Activated CD8-positive, alpha-beta memory T cell treated with anti-CD3 and anti-CD28 coated beads, Interleukin-2, amount 50 U/mL, for 1 hour (primary cell): ENCODE data around the gene TMEM86A.
A peak's percentile ranks its signal among the peaks of the same experiment; 100 is the strongest.

Experiments used
- DNase-seq: peaks from one replicate; pipeline ENCODE4 v3.0.0-alpha.2; 2020; ENCODE audit errors: extremely low read depth

The TMEM86A gene

GRCh38 chr11:18700375-18700774 lies 1.8 kb downstream of the TMEM86A start:
- no peak for DNase-seq

DNA sequence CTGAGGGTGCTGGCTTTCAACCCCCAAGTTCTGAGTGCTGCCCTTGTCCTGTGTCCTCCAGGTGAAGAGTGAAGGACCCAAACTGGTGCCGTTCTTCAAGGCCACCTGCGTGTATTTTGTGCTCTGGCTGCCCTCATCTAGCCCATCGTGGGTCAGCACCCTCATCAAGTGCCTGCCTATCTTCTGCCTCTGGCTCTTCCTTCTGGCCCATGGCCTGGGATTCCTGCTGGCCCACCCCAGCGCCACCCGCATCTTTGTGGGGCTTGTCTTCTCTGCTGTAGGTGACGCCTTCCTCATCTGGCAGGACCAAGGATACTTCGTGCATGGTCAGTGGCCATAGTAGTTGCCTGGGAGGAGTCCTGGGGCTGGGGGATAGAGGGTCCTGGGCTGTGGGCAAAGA lies 2.3 kb downstream of the TMEM86A start:
- DNase-seq = no peak

GRCh38 chr11:18701614-18702216 lies 3.1 kb downstream of the TMEM86A start:
- DNase-seq = no peak

GRCh38 chr11:18703001-18703763 lies 4.6 kb downstream of the TMEM86A start:
- no peak for DNase-seq

- no peak for DNase-seq
Observed at GRCh38 chr11:18704045-18704645, 5.6 kb downstream of the TMEM86A start.

DNA sequence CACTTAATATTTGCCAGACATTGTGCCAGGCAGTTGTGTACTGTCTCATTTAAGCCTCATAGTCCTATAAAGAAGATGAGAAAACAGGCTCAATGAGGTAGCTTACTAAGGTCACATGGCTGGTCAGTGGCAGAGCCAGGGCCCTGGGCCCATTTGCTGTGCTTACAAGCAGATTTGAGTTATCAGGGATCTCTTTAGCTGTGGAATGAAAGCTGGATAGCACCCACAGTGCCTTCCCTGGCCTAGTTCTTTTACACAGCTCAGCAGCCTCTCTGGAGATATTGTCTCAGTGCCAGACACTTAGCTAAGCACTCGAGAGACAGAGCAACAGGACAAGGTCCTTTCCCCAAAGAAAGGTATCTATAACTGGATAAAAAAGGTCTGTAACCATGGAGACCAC lies 6.1 kb downstream of the TMEM86A start:
- DNase-seq = no peak

- no peak for DNase-seq
Observed at GRCh38 chr11:18705651-18706281, 7.2 kb downstream of the TMEM86A start.

GRCh38 chr11:18706330-18707243 lies 8.0 kb downstream of the TMEM86A start:
- DNase-seq = no peak

GRCh38 chr11:18707811-18708340 lies 9.3 kb downstream of the TMEM86A start:
- no peak for DNase-seq

DNA sequence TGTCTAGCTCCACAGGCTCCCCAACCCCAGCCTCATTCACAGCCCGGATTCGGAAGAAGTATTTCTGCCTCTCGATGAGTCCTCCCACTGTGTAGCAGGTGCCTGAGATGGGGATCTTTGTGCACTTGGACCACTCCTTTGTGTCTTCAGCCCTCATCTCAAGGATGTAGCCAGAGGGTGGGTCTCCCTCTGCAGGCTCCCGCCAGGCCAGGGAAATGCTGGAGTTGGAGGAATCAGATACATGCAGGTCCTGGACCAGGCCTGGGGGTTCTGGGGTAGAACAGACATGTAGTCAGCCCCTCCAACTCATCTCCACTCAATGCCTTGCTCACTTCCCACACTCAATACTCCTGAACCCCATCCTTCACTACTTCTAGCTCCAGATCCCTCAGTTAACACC lies 10.8 kb downstream of the TMEM86A start:
- no peak for DNase-seq

DNA sequence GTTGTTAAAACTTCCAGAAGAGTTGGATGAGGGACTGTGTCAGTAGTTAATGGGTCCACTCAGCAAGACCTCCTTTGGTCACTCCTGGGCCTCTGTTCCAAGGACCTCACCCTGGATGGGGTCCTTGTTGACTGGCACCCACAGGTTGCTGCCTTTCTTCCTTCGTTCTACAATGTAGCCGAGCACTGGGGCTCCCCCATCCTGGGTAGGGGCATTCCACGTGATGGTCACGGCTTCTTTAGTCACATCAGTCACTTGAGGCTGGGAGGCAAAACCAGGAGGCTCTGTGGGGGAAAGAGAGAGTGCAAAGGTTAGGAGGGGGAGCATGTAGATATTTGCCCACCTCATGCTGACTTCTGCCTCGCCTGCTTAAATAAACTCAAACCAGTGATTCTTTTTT lies 12.0 kb downstream of the TMEM86A start:
- DNase-seq = no peak

DNA sequence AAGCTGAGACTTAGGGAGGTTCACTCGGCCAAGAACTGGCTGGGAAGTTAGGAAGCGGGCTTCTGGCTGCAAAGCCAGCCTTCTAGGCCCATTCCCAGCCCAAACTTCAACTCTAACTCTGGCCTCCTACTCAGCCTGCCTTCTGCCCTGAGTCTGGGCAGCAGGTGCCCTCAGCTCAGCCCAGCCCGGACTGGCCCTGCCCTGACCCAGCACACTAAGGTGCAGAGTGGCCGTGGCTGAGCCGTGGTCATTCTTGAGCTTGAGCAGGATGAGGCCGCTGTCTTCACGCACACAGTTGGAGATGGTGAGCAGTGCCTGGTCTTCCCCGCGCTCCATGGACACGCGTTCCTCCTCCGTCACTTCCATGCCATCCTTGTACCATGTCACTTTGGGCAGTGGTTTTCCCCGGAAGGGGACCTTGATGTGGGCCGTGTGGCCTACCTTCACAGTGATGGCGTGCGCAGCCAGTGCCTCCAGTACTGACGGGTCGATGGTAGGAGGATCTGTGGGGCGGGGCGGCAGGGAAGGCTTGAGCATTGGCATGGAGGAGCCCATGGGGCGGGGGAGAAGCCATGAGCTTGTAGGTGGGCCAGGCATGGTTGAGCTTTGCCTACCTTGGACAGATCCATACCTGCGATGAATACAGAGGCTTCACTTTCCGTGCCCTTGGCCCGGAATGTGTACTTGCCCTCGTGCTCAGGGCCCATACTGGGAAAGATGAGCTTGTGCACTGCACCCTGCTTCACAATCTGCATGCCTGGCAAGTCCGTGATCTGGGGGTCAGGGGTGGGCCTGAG lies 15.3 kb downstream of the TMEM86A start:
- DNase-seq = no peak

- DNase-seq = no peak
Observed at GRCh38 chr11:18714443-18714780, 15.8 kb downstream of the TMEM86A start.

- DNase-seq = no peak
Observed at GRCh38 chr11:18715476-18715875, 16.9 kb downstream of the TMEM86A start.

DNA sequence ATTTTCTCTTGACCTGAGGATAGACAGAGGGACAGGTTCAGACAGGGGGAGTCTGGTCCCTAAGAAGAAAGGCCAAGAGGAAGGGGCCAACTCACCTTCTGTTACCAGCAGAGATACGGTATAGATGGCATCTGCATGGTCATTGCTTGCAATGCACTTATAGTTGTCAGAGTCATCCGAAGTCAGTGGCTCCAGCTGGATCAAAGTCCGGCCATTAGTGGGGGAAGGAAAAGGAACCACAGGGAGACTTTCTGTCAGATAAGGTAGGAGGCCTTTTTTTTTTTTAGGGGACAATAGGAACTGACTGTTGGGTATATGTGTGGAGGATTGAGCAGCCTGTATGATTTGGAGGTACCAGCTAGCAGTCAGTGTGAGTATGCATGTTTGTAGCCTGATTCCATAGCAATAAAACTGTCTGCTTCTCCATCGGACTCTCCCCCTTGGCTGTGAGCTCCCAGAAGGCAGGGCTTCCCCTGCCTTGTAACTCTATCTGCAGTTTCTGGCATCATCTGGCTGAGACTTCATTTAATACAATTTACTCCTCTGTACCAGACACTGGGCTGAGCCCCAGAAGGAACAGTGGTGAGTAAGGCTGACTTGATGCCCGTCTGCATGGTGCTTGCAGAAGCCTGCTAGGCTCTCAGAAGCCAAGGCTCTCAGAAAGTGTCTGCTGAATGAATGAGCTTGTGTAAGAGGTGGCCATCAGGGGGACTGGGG lies 21.7 kb downstream of the TMEM86A start:
- no peak for DNase-seq

DNA sequence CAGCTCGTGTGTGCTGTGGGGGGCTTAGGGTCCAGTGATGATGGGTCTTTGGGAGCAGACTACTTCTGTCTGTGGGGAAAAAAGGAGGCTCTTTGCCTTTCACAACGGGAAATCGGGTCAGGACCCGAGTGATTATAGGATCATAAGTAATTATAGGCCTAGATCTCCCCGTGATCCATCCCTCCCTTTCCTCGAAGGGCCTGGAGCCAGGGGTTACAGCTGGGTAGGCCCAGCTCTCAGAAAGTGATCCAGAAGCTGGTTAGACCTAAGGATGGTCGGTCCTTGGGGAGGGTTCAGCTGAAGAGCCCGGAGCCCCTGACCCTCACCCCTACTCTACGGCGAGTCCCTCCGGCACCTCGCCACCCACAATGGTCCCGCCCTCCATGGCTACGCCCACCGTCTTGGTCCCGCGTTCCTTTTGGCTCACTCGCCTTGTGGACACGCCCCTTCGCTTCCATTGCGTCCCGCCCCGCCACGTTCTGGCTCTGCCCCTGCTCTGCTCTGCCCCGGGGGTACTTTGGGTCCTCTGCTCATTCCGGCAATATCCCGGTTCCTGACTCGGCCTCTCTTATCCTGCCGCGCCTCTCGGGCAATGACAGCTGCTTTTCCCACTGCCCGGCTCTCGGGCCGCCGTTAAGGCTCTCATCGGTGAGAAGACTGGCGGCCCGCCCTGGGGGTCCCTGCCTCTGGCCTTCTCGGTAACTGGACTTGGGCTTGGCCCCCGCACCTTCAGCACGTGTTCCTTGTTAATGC lies 22.4 kb downstream of the TMEM86A start:
- peak; percentile 50 for DNase-seq

DNA sequence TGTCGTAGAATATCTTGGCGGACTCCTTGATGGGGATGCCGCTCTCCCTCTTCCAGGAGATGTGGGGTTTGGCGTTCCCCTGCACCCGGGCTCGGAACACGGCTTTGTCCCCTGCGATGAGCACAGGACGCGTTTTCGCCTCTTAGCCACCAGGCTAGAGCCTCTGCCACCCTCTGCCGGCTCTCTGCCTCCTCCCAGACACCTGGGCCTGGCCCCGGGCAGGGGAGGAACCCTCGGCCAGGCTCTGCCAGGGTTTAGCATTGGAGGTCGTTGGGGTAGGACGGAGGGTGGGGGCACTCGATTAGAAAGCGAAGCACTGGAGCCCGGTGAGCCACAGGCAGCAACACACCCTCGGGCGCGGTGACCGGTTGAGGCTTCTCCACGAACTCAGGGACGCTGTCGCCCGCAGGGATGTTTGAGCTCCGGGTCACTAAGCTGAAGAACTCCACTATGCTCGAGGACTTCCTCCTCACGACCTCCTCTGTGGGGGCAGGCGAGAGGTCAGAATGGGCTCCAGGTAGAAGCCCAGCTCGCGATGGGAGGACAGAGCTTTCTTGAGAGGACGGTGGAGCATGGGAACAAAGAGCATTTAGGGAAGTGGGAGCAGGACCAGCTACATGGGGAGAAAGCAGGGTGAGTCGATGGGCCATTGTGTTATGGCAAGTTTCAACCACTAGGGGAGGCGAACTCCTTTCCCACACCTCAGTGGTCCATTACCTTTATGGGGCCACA lies 23.1 kb downstream of the TMEM86A start:
- no peak for DNase-seq

- DNase-seq = no peak
Observed at GRCh38 chr11:18722293-18722637, 23.7 kb downstream of the TMEM86A start.

GRCh38 chr11:18723991-18724390 lies 25.4 kb downstream of the TMEM86A start:
- DNase-seq = no peak
